OCI-LY3 (cell line): ENCODE results near the gene NFX1.

ENCODE experiments used
- H2AFZ ChIP-seq: fragments of 200-600, 300-600 bp; shearing (Covaris generic); 2 replicates; pipeline ENCODE4 v1.6.0; 2014; ENCODE audit warnings: antibody characterized with exemption, low read depth, low read length
- H3K27ac ChIP-seq: fragments of 200-600, 300-600 bp; sonication (generic); 2 replicates; pipeline ENCODE4 v1.5.1; 2014; ENCODE audit warnings: mild to moderate bottlenecking, low read length, moderate library complexity, mixed read lengths
- H3K27me3 ChIP-seq: fragments of 200-600, 300-600 bp; sonication (generic); 2 replicates; pipeline ENCODE4 v1.6.1; 2014; ENCODE audit warnings: low read depth, low read length, mixed read lengths
- H3K36me3 ChIP-seq: fragments of 200-600, 300-600 bp; sonication (generic); replicated peaks from 2 replicates; pipeline ENCODE3; 2014; ENCODE audit warnings: low read depth, low read length, mixed read lengths
- H3K4me1 ChIP-seq: fragments of 300-600, 200-600 bp; sonication (generic); 2 replicates; pipeline ENCODE4 v1.6.1; 2014; ENCODE audit warnings: low read length, mixed read lengths
- H3K4me2 ChIP-seq: fragments of 200-600, 300-600 bp; sonication (generic); 2 replicates; pipeline ENCODE4 v1.6.1; 2014; ENCODE audit warnings: low read length, mixed read lengths
- H3K4me3 ChIP-seq: fragments of 300-600, 200-600 bp; sonication (generic); 2 replicates; pipeline ENCODE4 v1.5.1; 2014; ENCODE audit warnings: antibody characterized with exemption, mild to moderate bottlenecking, low read length, moderate library complexity
- H3K79me2 ChIP-seq: fragments of 300-600, 200-600 bp; shearing (Covaris generic); 2 replicates; pipeline ENCODE4 v1.6.1; 2014; ENCODE audit warnings: mild to moderate bottlenecking, low read length, mixed read lengths
- H3K9ac ChIP-seq: fragments of 300-600, 200-600 bp; shearing (Covaris generic); 2 replicates; pipeline ENCODE4 v1.6.0; 2014; ENCODE audit warnings: mild to moderate bottlenecking, low read length, moderate library complexity
- H3K9me3 ChIP-seq: fragments of 200-600, 300-600 bp; shearing (Covaris generic); 2 replicates; pipeline ENCODE4 v1.6.1; 2014; ENCODE audit warnings: low read length, mixed read lengths; ENCODE audit not compliant: insufficient read depth
- H4K20me1 ChIP-seq: fragments of 200-600, 300-600 bp; sonication (generic); 2 replicates; pipeline ENCODE4 v1.6.1; 2016; ENCODE audit warnings: low read length, mixed read lengths; ENCODE audit not compliant: insufficient read depth
- EZH2phosphoT487 ChIP-seq: fragments of 200-600 bp; shearing (Covaris generic); IDR thresholded peaks from 2 replicates; pipeline ENCODE4 v1.6.1; 2018; ENCODE audit warnings: antibody characterized with exemption, mixed run types, low read depth
- TF ChIP-seq, protein P1 (sequence below): fragments of 200-600, 300-600 bp; sonication (generic); IDR thresholded peaks from 2 replicates; pipeline ENCODE4 v1.5.1; 2014; ENCODE audit warnings: antibody characterized with exemption, low read length, low read depth

The NFX1 gene

DNA sequence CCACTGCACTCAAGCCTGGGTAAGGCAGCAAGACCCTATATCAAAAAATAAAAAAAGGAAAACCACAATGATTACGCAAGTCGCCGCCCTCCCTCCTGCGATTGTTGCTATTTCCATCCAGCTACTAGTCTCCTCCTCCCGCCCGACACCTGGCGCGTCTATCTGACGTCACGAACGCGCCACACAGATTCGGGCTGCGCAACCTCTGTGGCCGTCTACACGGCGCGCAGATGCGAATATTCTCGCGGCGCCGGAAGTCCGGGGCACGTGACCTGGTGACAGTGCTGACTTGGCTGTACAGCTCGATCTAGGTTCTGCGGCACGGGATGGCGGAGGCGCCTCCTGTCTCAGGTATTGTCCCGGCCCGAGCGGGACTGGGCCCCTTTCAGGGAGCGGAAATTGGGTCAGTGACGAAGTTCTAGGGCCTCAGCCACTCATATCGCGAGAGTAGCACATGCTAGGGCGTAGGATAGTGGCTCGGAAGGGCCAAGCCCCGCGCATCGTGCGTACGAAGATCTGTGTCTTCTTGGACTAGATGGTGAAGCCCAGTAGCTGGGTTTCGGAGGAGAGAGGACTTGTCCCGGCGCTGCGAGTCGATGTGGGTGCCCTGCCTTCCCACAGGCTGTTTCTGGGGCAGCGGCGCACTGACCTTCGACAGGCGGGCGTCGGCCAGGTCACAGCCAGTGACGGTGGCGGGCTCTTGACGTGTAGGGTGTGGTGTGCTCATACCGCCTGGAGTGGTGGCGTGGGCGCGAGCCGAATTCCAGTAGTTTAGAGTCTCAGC lies at the start of gene NFX1:
TSS of gene NFX1 (plus strand) at position 270 of the 784 bp plus-strand sequence. CDS start at position 327, 57 bp downstream.
- TF ChIP-seq, protein P1, sequence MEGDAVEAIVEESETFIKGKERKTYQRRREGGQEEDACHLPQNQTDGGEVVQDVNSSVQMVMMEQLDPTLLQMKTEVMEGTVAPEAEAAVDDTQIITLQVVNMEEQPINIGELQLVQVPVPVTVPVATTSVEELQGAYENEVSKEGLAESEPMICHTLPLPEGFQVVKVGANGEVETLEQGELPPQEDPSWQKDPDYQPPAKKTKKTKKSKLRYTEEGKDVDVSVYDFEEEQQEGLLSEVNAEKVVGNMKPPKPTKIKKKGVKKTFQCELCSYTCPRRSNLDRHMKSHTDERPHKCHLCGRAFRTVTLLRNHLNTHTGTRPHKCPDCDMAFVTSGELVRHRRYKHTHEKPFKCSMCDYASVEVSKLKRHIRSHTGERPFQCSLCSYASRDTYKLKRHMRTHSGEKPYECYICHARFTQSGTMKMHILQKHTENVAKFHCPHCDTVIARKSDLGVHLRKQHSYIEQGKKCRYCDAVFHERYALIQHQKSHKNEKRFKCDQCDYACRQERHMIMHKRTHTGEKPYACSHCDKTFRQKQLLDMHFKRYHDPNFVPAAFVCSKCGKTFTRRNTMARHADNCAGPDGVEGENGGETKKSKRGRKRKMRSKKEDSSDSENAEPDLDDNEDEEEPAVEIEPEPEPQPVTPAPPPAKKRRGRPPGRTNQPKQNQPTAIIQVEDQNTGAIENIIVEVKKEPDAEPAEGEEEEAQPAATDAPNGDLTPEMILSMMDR: no peak
- TF ChIP-seq EZH2phosphoT487: no peak
- peaks cover 56% of the 10 kb centered on the region for H3K79me2 ChIP-seq

DNA sequence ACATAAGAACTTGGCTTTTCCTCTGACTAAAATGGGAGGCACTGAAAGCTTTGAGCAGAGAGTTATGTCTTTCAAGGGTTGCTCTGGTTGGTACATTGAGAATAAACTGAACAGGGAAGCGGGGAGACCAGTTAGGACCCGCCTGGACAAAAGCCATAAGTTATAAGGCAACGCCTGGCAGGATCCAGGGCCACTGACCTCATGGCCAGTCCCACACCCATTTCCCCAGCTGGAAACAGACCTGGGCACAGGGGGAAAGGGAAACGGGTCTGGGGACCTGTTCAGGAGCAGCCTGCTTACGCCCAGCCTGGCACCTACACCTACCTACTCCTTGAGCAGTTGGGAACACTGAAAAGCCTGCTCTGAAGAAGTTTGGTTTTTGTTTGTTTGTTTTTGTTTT lies 49.0 kb upstream of the NFX1 start:
- H3K9ac ChIP-seq: no peak overlapping the region
- H3K79me2 ChIP-seq: no peaks in the 10 kb centered on the region

More for the DNA sequence above, at the start of gene NFX1:
- H2AFZ ChIP-seq: peak within 1 kb of the TSS; percentile 39; the same call in 1 of the 2 replicates
- peaks cover 57% of the 10 kb centered on the region for H3K4me1 ChIP-seq
- H3K27ac ChIP-seq: peak within 1 kb of the TSS; percentile 83
- H3K4me3 ChIP-seq: peak within 1 kb of the TSS; percentile 89
- H3K36me3 ChIP-seq: peaks cover 36% of the 10 kb centered on the region
- 0 out of 2 replicates have a peak, but pooled peaks cover 3% of the 10 kb centered on the region for H4K20me1 ChIP-seq
- no peaks in the 10 kb centered on the region for H3K27me3 ChIP-seq
- peak within 1 kb of the TSS; percentile 93 for H3K9ac ChIP-seq
- peak within 1 kb of the TSS; percentile 93 for H3K4me2 ChIP-seq
- no peaks in the 10 kb centered on the region for H3K9me3 ChIP-seq

DNA sequence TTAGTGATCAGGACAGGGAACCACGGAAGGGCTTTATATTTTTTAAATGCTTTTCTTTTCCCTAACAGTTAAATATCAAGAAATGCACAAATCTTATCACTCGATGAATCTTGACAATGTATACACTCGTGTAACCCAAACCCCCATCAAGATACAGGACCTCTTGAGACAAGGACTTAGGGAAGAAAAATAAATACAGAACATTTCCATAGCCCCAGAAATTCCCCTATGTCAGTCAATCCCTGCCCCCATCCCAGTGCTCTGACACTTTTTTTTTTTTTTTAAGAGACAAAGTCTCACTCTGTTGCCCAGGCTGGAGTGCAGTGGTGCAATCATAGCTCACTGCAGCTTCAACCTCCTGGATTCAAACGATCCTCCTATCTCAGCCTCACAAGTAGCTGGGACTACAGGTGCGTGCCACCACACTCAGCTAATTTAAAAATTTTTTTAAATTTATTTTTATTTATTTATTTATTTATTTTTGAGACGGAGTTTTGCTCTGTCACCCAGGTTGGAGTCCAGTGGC lies 47.6 kb upstream of the NFX1 start:
- no peak overlapping the region for H3K9ac ChIP-seq
- H3K4me3 ChIP-seq: no peak overlapping the region
- no peak overlapping the region for H3K4me2 ChIP-seq

More for the DNA sequence above, 49.0 kb upstream of the NFX1 start:
- Histone ChIP-seq H3K4me3 (no peak overlapping the region), H3K9me3 (no peaks in the 10 kb centered on the region), H3K4me1 (no peaks in the 10 kb centered on the region), H3K27ac (no peak overlapping the region), H3K27me3 (0 out of 2 replicates have a peak, but pooled peaks cover 3% of the 10 kb centered on the region), H2AFZ (no peak overlapping the region), H3K36me3 (no peaks in the 10 kb centered on the region), H4K20me1 (no peaks in the 10 kb centered on the region), H3K4me2 (no peak overlapping the region)
- TF ChIP-seq EZH2phosphoT487: no peak
- TF ChIP-seq, protein P1: no peak

More for the DNA sequence above, 47.6 kb upstream of the NFX1 start:
- Histone ChIP-seq H4K20me1 (no peaks in the 10 kb centered on the region), H3K79me2 (no peaks in the 10 kb centered on the region), H3K27me3 (no peaks in the 10 kb centered on the region), H3K9me3 (no peaks in the 10 kb centered on the region), H2AFZ (no peak overlapping the region), H3K36me3 (peaks cover 1% of the 10 kb centered on the region), H3K4me1 (no peaks in the 10 kb centered on the region), H3K27ac (no peak overlapping the region)
- TF ChIP-seq EZH2phosphoT487: no peak
- TF ChIP-seq, protein P1: no peak
